CD14-positive monocyte (primary cell): ENCODE results near the gene C5orf15. TPM values are rescaled to one million over a fixed set of nuclear protein-coding genes. Genes with fewer than 3 reads are reported as not detected.

Experiments used
- DNase-seq, 3 donors: peaks; one replicate each; pipeline ENCODE4 v3.0.0-alpha.2; 2011 to 2022
- H2AFZ ChIP-seq: 2 replicates; pipeline ENCODE4 v1.6.0; 2012; ENCODE audit warnings: mild to moderate bottlenecking, low read depth, low read length, inconsistent platforms; ENCODE audit not compliant: insufficient read depth, poor library complexity, severe bottlenecking
- H3K27ac ChIP-seq, 2 donors: 1 replicate in 1 of 2; 2 replicates in 1 of 2; pipeline ENCODE4 v1.5.1; 2012 to 2013; ENCODE audit warnings: low read length in 2 of 2, control low read depth in 1 of 2, inconsistent platforms in 1 of 2, low read depth in 1 of 2, mild to moderate bottlenecking in 1 of 2
- H3K27me3 ChIP-seq, 2 donors: one replicate each; pipeline versions ENCODE4 v1.6.0 to v1.6.1; 2011 to 2013; ENCODE audit warnings: low read length in 2 of 2; ENCODE audit not compliant: control insufficient read depth in 2 of 2, insufficient read depth in 2 of 2
- H3K36me3 ChIP-seq, 2 donors: replicated peaks in 1 of 2; 1 replicate in 1 of 2; 2 replicates in 1 of 2; pipeline versions ENCODE4 v1.5.1 to v1.6.1; 2012 to 2013; ENCODE audit warnings: low read length in 2 of 2, control low read depth in 1 of 2, inconsistent platforms in 1 of 2, mild to moderate bottlenecking in 1 of 2; ENCODE audit not compliant: insufficient read depth in 2 of 2, control insufficient read depth in 1 of 2
- H3K4me1 ChIP-seq, 2 donors: 1 replicate in 1 of 2; 2 replicates in 1 of 2; pipeline versions ENCODE4 v1.5.1 to v1.6.1; 2012 to 2013; ENCODE audit warnings: low read length in 2 of 2, control low read depth in 1 of 2, inconsistent platforms in 1 of 2, mild to moderate bottlenecking in 1 of 2, moderate library complexity in 1 of 2; ENCODE audit not compliant: insufficient read depth in 2 of 2, control insufficient read depth in 1 of 2
- H3K4me2 ChIP-seq: replicated peaks from 2 replicates; pipeline ENCODE3; 2012; ENCODE audit warnings: low read length, moderate library complexity, mild to moderate bottlenecking; ENCODE audit not compliant: poor library complexity, severe bottlenecking; ENCODE audit errors: extremely low read depth
- H3K4me3 ChIP-seq, 3 experiments: fragments of 200-600 bp in 1 of 3; sonication (generic) in 1 of 3; replicated peaks in 1 of 3; 1 replicate in 2 of 3; 2 replicates in 1 of 3; pipeline ENCODE4 v1.5.1; 2011 to 2013; ENCODE audit warnings: low read length in 3 of 3, mild to moderate bottlenecking in 3 of 3, control low read depth in 2 of 3, low read depth in 2 of 3, inconsistent platforms in 1 of 3, moderate library complexity in 1 of 3
- H3K79me2 ChIP-seq: 2 replicates; pipeline ENCODE4 v1.6.0; 2012; ENCODE audit warnings: mild to moderate bottlenecking, control low read depth, inconsistent platforms, low read length, moderate library complexity; ENCODE audit not compliant: insufficient read depth
- H3K9ac ChIP-seq: 2 replicates; pipeline ENCODE4 v1.6.0; 2017; ENCODE audit warnings: low read length, mild to moderate bottlenecking; ENCODE audit not compliant: insufficient read depth, poor library complexity, severe bottlenecking
- H3K9me3 ChIP-seq, 2 donors: replicated peaks in 1 of 2; 1 replicate in 1 of 2; 2 replicates in 1 of 2; pipeline versions ENCODE4 v1.5.1 to v1.6.1; 2012 to 2013; ENCODE audit warnings: low read length in 2 of 2, control low read depth in 1 of 2; ENCODE audit not compliant: control insufficient read depth in 1 of 2, insufficient read depth in 1 of 2
- H4K20me1 ChIP-seq: 2 replicates; pipeline ENCODE4 v1.6.0; 2012; ENCODE audit warnings: mild to moderate bottlenecking, low read length, control low read depth, moderate library complexity; ENCODE audit not compliant: insufficient read depth
- H3K27ac Mint-ChIP-seq, 7 donors: one replicate each; pipeline ENCODE4 v1.8.0; 2020; ENCODE audit warnings: mild to moderate bottlenecking in 7 of 7, mixed read lengths in 7 of 7, moderate library complexity in 6 of 7, inconsistent platforms in 2 of 7
- H3K27me3 Mint-ChIP-seq, 3 donors: one replicate each; pipeline ENCODE4 v1.8.0; 2021 to 2022; ENCODE audit warnings: low read depth in 3 of 3, mild to moderate bottlenecking in 3 of 3, mixed read lengths in 3 of 3, moderate library complexity in 3 of 3, inconsistent platforms in 1 of 3
- H3K36me3 Mint-ChIP-seq, 2 donors: one replicate each; pipeline ENCODE4 v1.8.0; 2020; ENCODE audit warnings: mixed read lengths in 2 of 2, inconsistent platforms in 1 of 2, mild to moderate bottlenecking in 1 of 2
- H3K4me1 Mint-ChIP-seq: one replicate; pipeline ENCODE4 v1.8.0; 2020; ENCODE audit warnings: mild to moderate bottlenecking, mixed read lengths
- H3K4me3 Mint-ChIP-seq, 2 donors: one replicate each; pipeline ENCODE4 v1.8.0; 2020; ENCODE audit warnings: mild to moderate bottlenecking in 2 of 2, mixed read lengths in 2 of 2, moderate library complexity in 1 of 2
- H3K9me3 Mint-ChIP-seq, 7 donors: one replicate each; pipeline ENCODE4 v1.8.0; 2020 to 2022; ENCODE audit warnings: mixed read lengths in 7 of 7, mild to moderate bottlenecking in 6 of 7, moderate library complexity in 6 of 7, inconsistent platforms in 2 of 7
- CTCF ChIP-seq: fragments of 200-600 bp; IDR thresholded peaks from one replicate; pipeline ENCODE4 v1.8.0; 2022; ENCODE audit warnings: antibody characterized with exemption, mild to moderate bottlenecking
- WGBS: methylation state at CpG from one replicate; pipeline ENCODE4 v1.1.5; 2013; ENCODE audit warnings: missing lambda C conversion rate; ENCODE audit not compliant: insufficient coverage; 5-methylcytosine and 5-hydroxymethylcytosine counted together
- intact Hi-C, 2 donors: fragments of 100-400 bp; cut with micrococcal nuclease; formaldehyde crosslinking; loops; one replicate each; pipeline versions ENCODE4 v1.15.0 to v1.15.1; 2023
- polyA plus RNA-seq, 3 donors: library from polyadenylated mRNA; depleted of rRNA in 1 of 3; unstranded in 2 of 3; stranded (reverse) in 1 of 3; fragments of 300-500 nt in 2 of 3; fragments of >200 nt in 1 of 3; fragmentation: Illumina TruSeq in 2 of 3; gene quantifications; 1 replicate in 2 of 3; 2 replicates in 1 of 3; pipeline ENCODE4 v1.2.3, GENCODE V29; 2012 to 2021

Gene C5orf15
- polyA plus RNA-seq, 3 donors = 38.0 to 59.2 (median 46.9) TPM

- H3K9me3 ChIP-seq = no peaks in the 10 kb centered on the region
- peaks cover 91% of the 10 kb centered on the region for H3K79me2 ChIP-seq
- Mint-ChIP-seq H3K36me3 (peaks cover 7 to 27% of the 10 kb centered on the region in 2 donors), H3K9me3 (no peaks in the 10 kb centered on the region), H3K27ac (peak overlapping the region in 2 of 7 donors; percentile 32 to 40), H3K4me1 (peaks cover 16% of the 10 kb centered on the region), H3K4me3 (no peak overlapping the region), H3K27me3 (no peaks in the 10 kb centered on the region)
- no peak overlapping the region for H3K9ac ChIP-seq
- H4K20me1 ChIP-seq = peaks cover 96% of the 10 kb centered on the region
- peaks cover 6 to 17% of the 10 kb centered on the region in 2 donors for H3K36me3 ChIP-seq
- H2AFZ ChIP-seq = no peak overlapping the region
- TF ChIP-seq CTCF = no peak
- WGBS = 86% methylated on average over 5 of the region's 7 CpGs
- H3K4me3 ChIP-seq = no peak overlapping the region
- no peaks in the 10 kb centered on the region for H3K27me3 ChIP-seq
- intact Hi-C loops = no loop called here
- no peak for DNase-seq
- H3K4me2 ChIP-seq = no peak overlapping the region
- H3K4me1 ChIP-seq = no peaks in the 10 kb centered on the region
- no peak overlapping the region for H3K27ac ChIP-seq
Measured at GRCh38 chr5:133995883-133996563, 27.6 kb upstream of the C5orf15 start.

- Histone ChIP-seq H3K4me2 (no peak overlapping the region), H3K9me3 (no peaks in the 10 kb centered on the region), H3K4me1 (no peaks in the 10 kb centered on the region), H3K36me3 (peaks cover 10 to 20% of the 10 kb centered on the region in 2 donors), H2AFZ (no peak overlapping the region), H3K27ac (no peak overlapping the region), H3K79me2 (peaks cover 84% of the 10 kb centered on the region), H3K27me3 (no peaks in the 10 kb centered on the region), H3K9ac (no peak overlapping the region), H4K20me1 (peaks cover 91% of the 10 kb centered on the region), H3K4me3 (no peak overlapping the region)
- peak overlapping the region in 2 of 7 donors; percentile 22 to 36 for H3K27ac Mint-ChIP-seq
- peaks cover 11 to 30% of the 10 kb centered on the region in 2 donors for H3K36me3 Mint-ChIP-seq
- no peaks in the 10 kb centered on the region for H3K27me3 Mint-ChIP-seq
- no peak for TF ChIP-seq CTCF
- 82% methylated on average over 3 of the region's 8 CpGs for WGBS
- intact Hi-C loops = no loop called here
- peaks cover 16% of the 10 kb centered on the region for H3K4me1 Mint-ChIP-seq
- DNase-seq = no peak
- H3K4me3 Mint-ChIP-seq = no peak overlapping the region
- H3K9me3 Mint-ChIP-seq = no peaks in the 10 kb centered on the region
Measured at GRCh38 chr5:133995341-133995740, 26.9 kb upstream of the C5orf15 start.
